Left hindlimb (tissue), 1 donor: ENCODE measurements around the gene PRDM16.

Experiments used
- DNase-seq: peaks from one replicate; pipeline ENCODE4 v3.0.0-alpha.2; 2018

Gene PRDM16

GRCh38 chr1:3070644-3071564 is 1.9 kb downstream of the PRDM16 start:
- DNase-seq: peak; percentile 57

GRCh38 chr1:3071565-3072390 is 2.8 kb downstream of the PRDM16 start:
- no peak for DNase-seq

GRCh38 chr1:3072391-3073185 is 3.6 kb downstream of the PRDM16 start:
- no peak for DNase-seq

GRCh38 chr1:3073186-3073488 is 4.1 kb downstream of the PRDM16 start:
- no peak for DNase-seq

- no peak for DNase-seq
These were observed 4.7 kb downstream of the PRDM16 start for GRCh38 chr1:3073489-3074296.

- no peak for DNase-seq
These were observed 5.3 kb downstream of the PRDM16 start for GRCh38 chr1:3074297-3074741.

- no peak for DNase-seq
These were observed 5.8 kb downstream of the PRDM16 start for GRCh38 chr1:3074800-3075199.

- no peak for DNase-seq
These were observed 6.8 kb downstream of the PRDM16 start for GRCh38 chr1:3075666-3076362.

- no peak for DNase-seq
These were observed 7.3 kb downstream of the PRDM16 start for GRCh38 chr1:3076363-3076740.

GRCh38 chr1:3077081-3077480 is 8.1 kb downstream of the PRDM16 start:
- no peak for DNase-seq

GRCh38 chr1:3077561-3077960 is 8.6 kb downstream of the PRDM16 start:
- DNase-seq: no peak

- DNase-seq: no peak
These were observed 9.4 kb downstream of the PRDM16 start for GRCh38 chr1:3078430-3078861.

GRCh38 chr1:3078871-3079270 is 9.9 kb downstream of the PRDM16 start:
- no peak for DNase-seq

GRCh38 chr1:3079381-3080052 is 10.5 kb downstream of the PRDM16 start:
- no peak for DNase-seq

- no peak for DNase-seq
These were observed 11.3 kb downstream of the PRDM16 start for GRCh38 chr1:3080053-3080955.

GRCh38 chr1:3081171-3081683 is 12.2 kb downstream of the PRDM16 start:
- no peak for DNase-seq

GRCh38 chr1:3082051-3082450 is 13.0 kb downstream of the PRDM16 start:
- DNase-seq: no peak

GRCh38 chr1:3082571-3083516 is 13.8 kb downstream of the PRDM16 start:
- DNase-seq: no peak
